ENCODE data around the gene SLC1A4.

Gene SLC1A4

DNA sequence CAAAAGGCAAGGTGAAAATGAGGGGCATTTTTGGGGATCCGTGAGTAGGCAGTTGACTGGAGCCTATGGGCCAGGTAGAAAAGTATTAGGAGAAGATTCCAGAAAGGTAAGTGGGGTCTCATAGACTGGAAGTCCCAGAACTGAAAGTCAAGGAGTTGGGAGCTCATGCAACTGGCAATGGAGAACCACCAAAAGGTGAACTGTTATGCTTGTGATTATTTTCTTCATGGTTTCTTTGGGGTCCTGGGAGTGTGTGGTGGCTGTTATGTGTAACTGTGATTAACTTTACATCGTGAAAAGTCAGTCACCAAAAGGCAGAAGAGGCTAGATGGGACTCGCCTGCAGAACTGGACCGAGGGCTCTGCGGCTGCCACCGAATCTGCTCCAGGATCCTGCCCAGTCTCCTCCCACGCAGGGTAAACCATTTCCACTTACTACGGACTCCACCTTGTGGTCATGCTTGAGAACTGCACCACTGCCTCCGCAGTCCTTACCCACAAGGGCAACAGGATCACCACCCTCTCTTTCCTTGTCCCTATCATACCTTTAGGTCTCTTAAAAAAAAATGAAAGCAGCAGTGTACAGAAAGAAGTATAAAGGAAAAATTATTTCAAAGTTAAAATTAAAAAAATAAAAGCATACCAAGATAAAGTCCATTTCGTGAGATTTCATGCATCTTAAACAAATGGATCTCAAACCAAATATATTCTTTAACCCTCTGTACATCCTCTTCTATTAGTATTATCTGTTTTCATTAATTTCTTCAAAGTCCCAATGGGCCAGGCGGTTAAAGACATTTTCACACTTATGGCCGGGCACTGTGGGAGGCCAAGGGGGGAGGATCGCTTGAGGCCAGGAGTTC is 51.4 kb downstream of the SLC1A4 start:
- in situ Hi-C loops (cut with MboI; ENCODE audit: low pct_unique_long_range_greater_than_20kb, low sequenced_read_pairs, unreplicated experiment), result loop anchor here (25.0 kb wide), 3 partner anchors 128 to 703 kb away; no protein-coding TSS in a partner anchor
- DNase-seq (ENCODE audit: low spot score), result peak; percentile 64
- TF ChIP-seq CTCF (IDR thresholded peaks at IDR 0.05; ENCODE audit: extremely low read depth, insufficient read depth, missing control alignments), result peak; percentile 85

DNA sequence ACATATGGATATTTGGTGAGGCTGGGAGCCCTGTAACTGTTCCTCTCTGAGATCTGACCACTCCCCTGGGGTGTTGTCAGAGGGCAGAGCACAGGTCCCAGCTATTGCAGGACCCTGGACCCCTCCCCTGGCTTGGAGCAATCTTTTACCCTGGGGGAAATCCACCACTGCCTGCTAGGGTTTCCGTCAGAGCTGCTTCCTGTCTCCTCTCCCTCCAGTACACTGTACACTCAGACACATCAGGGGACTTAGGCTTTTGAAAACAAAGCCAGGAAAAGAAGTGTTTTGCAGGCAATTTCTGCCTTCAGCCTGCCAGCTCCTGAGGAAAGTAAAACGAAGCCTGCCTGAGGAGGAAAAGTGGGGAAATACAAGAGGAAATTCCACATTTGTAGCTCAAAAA is 53.8 kb downstream of the SLC1A4 start:
- in situ Hi-C loops (cut with MboI; ENCODE audit: low pct_unique_long_range_greater_than_20kb, low sequenced_read_pairs, unreplicated experiment), result loop anchor here (25.0 kb wide), 3 partner anchors 131 to 706 kb away; no protein-coding TSS in a partner anchor
- TF ChIP-seq CTCF (IDR thresholded peaks at IDR 0.05; ENCODE audit: extremely low read depth, insufficient read depth, missing control alignments), result no peak
- no peak for DNase-seq (ENCODE audit: low spot score)

DNA sequence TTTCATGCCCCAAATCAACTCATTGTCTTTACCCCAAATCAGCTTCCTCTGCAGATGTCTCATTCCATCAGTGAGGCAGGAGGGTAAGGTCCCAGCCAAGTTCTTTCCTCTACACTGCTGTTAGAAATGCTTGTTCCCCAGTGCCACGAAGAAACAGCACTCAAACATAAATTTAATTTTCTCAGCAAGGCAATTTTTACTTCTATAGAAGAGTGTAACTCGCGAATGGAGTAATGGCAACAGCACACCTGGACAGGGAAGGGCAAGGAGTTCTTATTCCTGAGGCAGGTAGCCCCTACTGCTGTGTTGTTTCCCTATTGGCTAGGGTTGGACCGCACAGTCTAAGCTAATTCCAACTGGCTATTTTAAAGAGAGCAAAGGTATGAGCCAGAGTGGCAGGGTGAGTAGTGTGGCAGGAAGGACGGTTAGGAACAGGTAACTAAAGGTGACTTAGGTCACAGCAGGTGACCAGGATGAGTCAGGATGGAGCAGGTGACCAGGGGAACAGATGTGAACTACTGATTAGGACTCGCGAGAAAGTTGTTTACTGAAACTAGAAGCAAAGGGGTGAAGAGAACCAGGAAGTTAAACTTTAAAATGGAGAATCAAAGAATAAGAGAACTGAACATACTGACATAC is 55.0 kb downstream of the SLC1A4 start:
- DNase-seq (ENCODE audit: low spot score), result no peak
- in situ Hi-C loops (cut with MboI; ENCODE audit: low pct_unique_long_range_greater_than_20kb, low sequenced_read_pairs, unreplicated experiment), result loop anchor here (25.0 kb wide), 3 partner anchors 132 to 707 kb away; no protein-coding TSS in a partner anchor
- TF ChIP-seq CTCF (IDR thresholded peaks at IDR 0.05; ENCODE audit: extremely low read depth, insufficient read depth, missing control alignments), result no peak

DNA sequence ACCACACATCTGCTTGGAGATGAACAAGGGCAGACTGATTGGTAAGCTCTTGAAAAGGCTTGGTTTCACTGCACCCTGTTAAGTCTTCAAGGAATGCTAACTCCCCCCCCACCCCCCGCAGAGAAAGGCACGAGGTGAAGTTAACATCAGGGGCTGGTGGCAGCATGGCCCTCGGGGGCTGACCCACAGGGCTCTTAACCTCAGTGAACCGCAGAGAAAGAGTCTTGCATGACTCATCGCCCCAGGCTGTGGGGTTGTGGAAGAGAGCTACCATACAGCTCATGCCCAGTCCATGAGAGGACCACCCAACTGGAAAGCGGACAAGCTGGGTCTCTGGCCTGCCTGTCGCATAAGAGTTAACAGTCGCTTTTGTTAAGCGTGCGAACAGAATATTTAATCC is 56.5 kb downstream of the SLC1A4 start:
- TF ChIP-seq CTCF (IDR thresholded peaks at IDR 0.05; ENCODE audit: extremely low read depth, insufficient read depth, missing control alignments), result no peak
- DNase-seq (ENCODE audit: low spot score), result no peak
- in situ Hi-C loops (cut with MboI; ENCODE audit: low pct_unique_long_range_greater_than_20kb, low sequenced_read_pairs, unreplicated experiment), result loop anchor here (25.0 kb wide), 3 partner anchors 133 to 708 kb away; no protein-coding TSS in a partner anchor

DNA sequence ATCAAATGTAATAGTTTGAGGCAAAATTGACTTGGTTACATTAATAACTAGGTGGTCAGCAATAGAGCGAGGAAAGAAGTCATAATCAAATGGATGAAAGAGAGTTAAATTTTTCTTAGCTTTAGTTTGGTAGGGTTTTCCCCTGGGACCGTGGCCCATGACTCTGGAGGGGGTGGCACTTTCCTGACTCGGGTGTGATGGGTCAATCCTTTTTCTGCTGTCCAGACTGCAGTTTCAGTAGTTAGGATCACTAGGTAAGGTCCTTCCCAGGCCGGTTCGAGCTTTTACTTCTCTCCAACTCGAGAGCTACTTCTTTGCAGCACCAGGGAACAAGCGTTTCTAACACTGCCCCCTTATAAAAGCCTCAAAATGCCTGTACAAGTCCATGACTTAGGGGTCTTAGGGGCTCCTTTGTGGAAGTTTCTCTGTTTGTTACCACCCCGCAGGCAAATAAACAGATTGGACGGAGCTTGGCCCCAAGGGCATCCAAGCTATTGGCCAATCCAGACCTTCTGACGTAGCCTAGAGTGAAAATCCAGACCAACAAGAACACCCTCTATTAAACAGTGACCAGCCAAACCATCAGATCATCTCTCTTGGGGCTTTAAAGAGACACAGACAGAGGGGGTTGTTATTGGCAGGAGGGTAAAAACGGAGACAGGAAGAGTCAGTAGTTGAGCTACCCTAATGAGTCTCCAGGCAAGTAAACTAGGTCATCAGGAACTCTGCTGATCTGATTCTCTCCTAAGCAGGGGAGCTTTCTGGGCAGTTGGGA is 57.6 kb downstream of the SLC1A4 start:
- no peak for TF ChIP-seq CTCF (IDR thresholded peaks at IDR 0.05; ENCODE audit: extremely low read depth, insufficient read depth, missing control alignments)
- no peak for DNase-seq (ENCODE audit: low spot score)
- in situ Hi-C loops (cut with MboI; ENCODE audit: low pct_unique_long_range_greater_than_20kb, low sequenced_read_pairs, unreplicated experiment), result loop anchor here (25.0 kb wide), 3 partner anchors 135 to 710 kb away; no protein-coding TSS in a partner anchor
